T-helper 9 cell (primary cell): ENCODE data around the gene MGST2.

ENCODE experiments used
- DNase-seq: peaks from one replicate; pipeline ENCODE4 v3.0.0-alpha.2; 2020

Gene MGST2

GRCh38 chr4:139745111-139745639, 79.6 kb downstream of the MGST2 start:
- DNase-seq = no peak

GRCh38 chr4:139746431-139747171, 81.0 kb downstream of the MGST2 start:
- DNase-seq = no peak

- no peak for DNase-seq
These were observed 83.7 kb downstream of the MGST2 start for GRCh38 chr4:139749338-139749737.

DNA sequence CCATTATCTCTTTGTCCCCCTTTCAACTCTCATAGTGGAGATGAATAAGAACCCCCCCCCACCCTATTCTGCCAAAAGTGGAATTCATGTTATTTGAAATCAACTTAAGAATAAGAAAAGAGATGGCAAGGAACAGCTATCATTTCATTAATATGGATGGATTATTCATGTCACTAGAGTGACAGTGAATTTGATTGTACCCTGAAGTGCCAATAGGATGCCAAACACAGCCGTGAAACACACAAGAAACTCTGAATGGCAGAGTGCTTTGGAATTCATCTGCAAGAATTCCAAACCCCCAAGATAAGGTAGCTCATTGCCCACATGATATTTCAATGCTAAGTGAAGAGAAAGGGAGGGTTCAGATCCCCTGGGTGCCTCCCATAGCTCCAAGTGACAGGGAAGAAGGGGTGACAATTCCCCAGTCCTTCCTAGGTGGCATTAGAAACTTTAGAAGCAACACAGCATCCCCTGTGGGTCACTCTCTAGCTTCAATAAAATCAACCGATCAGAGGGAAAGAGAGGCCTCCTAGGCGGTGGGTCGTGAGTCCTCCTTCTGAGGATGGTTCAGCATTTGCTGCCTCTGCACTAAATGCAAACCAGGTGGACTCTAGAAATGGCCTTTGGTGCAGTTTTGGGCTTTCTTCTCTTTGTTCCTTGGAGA, 84.3 kb downstream of the MGST2 start:
- no peak for DNase-seq

DNA sequence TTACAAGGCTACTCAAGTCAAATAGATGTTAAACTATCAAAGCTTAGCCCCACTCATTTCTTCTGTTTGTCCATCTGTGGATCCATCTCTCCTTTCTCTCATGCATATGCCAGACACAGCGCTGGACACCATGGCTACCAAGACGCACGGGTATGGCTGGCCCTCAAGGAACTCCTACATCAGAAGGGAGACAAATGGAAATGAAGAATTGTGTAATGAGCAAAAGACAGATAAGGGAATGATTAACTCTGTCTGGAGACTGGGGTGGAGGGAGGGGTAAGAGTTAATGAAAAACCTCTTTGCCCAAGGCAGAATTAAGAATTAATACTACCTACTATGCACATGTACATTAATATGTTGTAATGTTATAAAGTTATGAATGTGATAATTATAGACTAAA, 88.1 kb downstream of the MGST2 start:
- no peak for DNase-seq
